HUES48 (cell line): ENCODE measurements around the gene SLC35F6.

Experiments
- H3K27ac ChIP-seq: one replicate; pipeline ENCODE4 v1.7.0; 2013; ENCODE audit warnings: low read depth, low read length, inconsistent platforms
- H3K27me3 ChIP-seq: 2 replicates; pipeline ENCODE4 v1.6.1; 2013; ENCODE audit warnings: mild to moderate bottlenecking, low read length; ENCODE audit not compliant: control insufficient read depth, insufficient read depth
- H3K36me3 ChIP-seq: 2 replicates; pipeline ENCODE4 v1.6.1; 2013; ENCODE audit warnings: low read length; ENCODE audit not compliant: control insufficient read depth, insufficient read depth
- H3K4me1 ChIP-seq: 2 replicates; pipeline ENCODE4 v1.6.1; 2013; ENCODE audit warnings: mild to moderate bottlenecking, low read length; ENCODE audit not compliant: control insufficient read depth, insufficient read depth
- H3K4me3 ChIP-seq: 2 replicates; pipeline ENCODE4 v1.5.1; 2013; ENCODE audit warnings: mild to moderate bottlenecking, low read depth, low read length
- H3K9ac ChIP-seq: 2 replicates; pipeline ENCODE4 v1.6.1; 2013; ENCODE audit warnings: mild to moderate bottlenecking, low read depth, low read length, moderate library complexity
- H3K9me3 ChIP-seq: 2 replicates; pipeline ENCODE4 v1.6.1; 2013; ENCODE audit warnings: low read length; ENCODE audit not compliant: control insufficient read depth, insufficient read depth

The SLC35F6 gene

DNA sequence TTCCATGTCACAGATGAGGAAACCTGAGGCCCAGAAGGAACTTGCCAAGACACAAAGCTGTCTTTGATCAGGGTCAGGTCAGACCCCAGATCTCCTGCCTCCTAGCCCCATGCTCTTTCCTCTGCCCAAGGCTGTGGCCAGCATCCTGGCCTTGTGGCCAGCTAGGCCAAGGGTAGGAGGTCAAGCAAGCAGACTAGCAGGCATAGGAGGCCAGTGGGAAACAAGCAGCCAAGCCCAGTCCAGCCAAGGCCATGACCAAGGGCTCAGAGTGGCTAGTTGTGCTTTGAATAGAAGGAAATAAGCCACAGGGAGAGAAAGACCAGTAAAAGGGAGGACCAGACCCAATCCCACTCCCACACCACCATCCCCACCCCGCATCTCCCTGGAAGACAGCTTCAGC is 41.2 kb upstream of the SLC35F6 start:
- H3K36me3 ChIP-seq, result no peaks in the 10 kb centered on the region
- H3K27me3 ChIP-seq, result no peaks in the 10 kb centered on the region
- no peak overlapping the region for H3K9ac ChIP-seq
- H3K4me1 ChIP-seq, result peaks cover 12% of the 10 kb centered on the region; the same call in 1 of the 2 replicates
- no peaks in the 10 kb centered on the region for H3K9me3 ChIP-seq
- no peak overlapping the region for H3K27ac ChIP-seq
- no peak overlapping the region for H3K4me3 ChIP-seq

DNA sequence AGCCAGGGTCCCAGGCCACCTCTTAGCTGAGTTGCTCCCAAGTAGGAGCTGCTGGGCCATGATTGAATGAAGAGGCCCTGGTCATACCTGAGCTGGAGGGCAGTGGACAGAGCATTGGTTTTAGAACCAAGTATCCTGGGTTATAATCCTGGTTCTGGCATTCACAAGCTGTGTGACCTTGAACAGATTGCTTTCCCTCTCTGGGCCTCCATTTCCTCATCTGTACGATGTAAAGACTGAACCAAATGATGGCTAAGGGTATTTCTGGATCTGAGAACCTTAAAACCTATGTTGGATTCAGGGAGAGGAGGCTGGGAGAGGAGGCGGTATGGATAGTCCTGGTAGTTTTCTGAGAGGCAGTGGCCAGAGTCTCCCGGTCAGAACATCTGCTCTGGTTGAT is 40.6 kb upstream of the SLC35F6 start:
- H3K9ac ChIP-seq, result no peak overlapping the region
- no peaks in the 10 kb centered on the region for H3K9me3 ChIP-seq
- no peak overlapping the region for H3K4me3 ChIP-seq
- peaks cover 12% of the 10 kb centered on the region; the same call in 1 of the 2 replicates for H3K4me1 ChIP-seq
- H3K27ac ChIP-seq, result no peak overlapping the region
- no peaks in the 10 kb centered on the region for H3K27me3 ChIP-seq
- no peaks in the 10 kb centered on the region for H3K36me3 ChIP-seq

DNA sequence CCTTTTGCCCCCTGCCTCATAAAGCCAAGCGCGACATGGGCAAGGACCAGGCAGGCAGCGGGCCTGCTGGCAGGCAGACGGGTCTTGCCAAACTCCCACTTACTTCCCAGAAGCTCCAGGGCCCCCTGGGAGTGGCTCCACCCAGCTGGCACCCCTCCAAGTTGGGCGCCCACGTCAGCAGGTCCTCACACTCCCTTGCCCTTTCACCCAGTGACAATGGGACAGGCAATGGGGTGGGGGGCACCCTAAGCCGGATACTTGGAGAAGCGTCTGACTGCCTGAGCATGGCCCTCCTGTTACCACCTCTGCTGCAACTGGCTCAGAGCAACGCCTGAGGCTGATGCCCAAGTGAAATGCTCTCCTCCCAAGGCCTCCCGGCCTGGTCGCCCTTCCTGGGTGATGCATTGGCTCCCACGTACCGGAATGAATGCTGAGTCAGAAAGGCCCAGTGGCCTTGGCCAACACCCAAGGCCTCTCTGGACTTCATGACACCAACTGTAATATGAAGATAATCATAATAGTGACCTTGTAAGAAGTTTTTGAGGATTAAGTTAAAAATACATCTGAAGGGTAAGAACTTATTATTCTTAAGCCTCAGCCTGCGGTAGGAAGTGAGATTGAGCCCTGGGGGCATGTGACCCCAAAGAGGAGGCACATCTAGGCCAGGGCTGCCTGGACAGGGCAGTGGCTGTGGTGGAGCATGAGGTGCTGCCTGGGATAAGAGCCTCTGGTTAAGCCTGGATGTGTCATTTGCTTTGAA is 39.9 kb upstream of the SLC35F6 start:
- no peak overlapping the region for H3K9ac ChIP-seq
- H3K27me3 ChIP-seq, result no peaks in the 10 kb centered on the region
- no peaks in the 10 kb centered on the region for H3K36me3 ChIP-seq
- H3K4me3 ChIP-seq, result no peak overlapping the region
- peaks cover 12% of the 10 kb centered on the region; the same call in 1 of the 2 replicates for H3K4me1 ChIP-seq
- H3K27ac ChIP-seq, result no peak overlapping the region
- H3K9me3 ChIP-seq, result no peaks in the 10 kb centered on the region

DNA sequence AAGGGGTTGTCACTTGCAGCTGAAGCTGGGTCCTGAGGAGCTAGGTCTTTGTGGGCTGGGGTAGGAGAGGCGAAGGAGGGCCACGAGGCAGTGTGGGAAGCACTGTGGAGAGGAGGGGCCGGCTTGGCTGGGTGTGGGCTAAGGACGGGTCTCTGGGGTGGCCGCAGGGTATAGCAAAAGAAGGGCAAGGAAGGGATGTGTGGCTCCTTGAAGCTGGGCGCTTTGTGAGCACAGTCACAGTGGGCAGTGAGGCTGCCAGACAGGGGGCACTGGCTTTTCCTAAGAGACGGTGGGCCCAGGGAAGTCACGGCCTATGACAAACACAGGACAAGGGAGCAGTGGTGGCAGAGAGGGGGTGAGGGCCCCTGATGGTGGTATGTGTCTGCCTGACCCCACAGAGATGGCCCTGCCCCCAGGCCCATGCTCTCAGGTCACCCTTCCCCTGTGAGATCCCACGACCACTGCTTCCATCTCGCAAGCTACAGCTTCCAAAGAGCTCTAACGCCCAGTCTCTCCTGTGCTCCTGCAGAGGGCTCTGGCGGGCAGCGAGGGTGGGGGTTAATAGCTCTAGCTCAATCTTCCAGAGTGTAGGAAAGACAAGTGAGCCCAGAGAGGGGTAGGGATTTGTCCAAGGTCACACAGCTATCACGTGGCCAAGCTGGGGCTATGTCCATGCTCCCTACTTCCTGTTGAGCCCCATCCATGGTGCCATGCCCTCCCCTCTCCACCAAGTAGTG is 39.1 kb upstream of the SLC35F6 start:
- no peaks in the 10 kb centered on the region for H3K27me3 ChIP-seq
- peaks cover 12% of the 10 kb centered on the region; the same call in 1 of the 2 replicates for H3K4me1 ChIP-seq
- no peak overlapping the region for H3K27ac ChIP-seq
- no peak overlapping the region for H3K9ac ChIP-seq
- no peaks in the 10 kb centered on the region for H3K9me3 ChIP-seq
- H3K36me3 ChIP-seq, result no peaks in the 10 kb centered on the region
- no peak overlapping the region for H3K4me3 ChIP-seq

DNA sequence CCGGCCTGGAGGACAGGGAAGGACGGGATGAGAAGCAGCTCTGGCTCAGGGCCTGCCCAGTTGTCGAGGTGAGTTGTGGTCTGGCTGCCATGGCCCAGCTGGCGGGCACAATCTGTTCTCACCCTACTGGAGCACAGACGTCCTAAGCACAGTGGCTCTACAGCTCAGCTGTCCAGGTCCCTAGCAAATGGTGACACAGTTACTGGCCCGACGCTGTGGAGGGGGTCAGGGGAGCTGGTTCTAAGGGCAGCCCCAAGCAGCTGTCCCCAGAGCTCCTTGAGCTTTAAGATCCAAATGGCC is 38.6 kb upstream of the SLC35F6 start:
- H3K4me1 ChIP-seq, result peaks cover 12% of the 10 kb centered on the region; the same call in 1 of the 2 replicates
- H3K36me3 ChIP-seq, result no peaks in the 10 kb centered on the region
- no peak overlapping the region for H3K27ac ChIP-seq
- no peaks in the 10 kb centered on the region for H3K27me3 ChIP-seq
- no peak overlapping the region for H3K9ac ChIP-seq
- H3K4me3 ChIP-seq, result no peak overlapping the region
- H3K9me3 ChIP-seq, result no peaks in the 10 kb centered on the region

DNA sequence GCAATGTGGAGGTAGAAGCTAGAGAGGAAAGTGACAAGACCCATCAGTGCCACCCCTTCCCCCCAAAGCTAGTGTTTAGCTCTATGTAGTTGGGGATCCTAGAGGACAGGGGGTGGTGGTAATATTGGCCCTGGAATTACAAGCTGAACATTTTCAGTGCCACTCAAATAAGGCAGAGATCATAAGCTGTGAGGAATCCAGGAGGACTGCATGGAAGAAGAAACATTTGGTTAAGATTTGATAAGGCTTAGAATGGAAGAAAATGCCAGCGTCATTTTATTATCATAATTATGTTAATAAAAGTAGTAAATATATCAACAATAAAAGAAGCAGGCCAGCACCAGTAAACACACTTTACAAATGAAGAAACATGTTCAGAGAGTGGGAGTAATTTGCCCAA is 37.9 kb upstream of the SLC35F6 start:
- Histone ChIP-seq H3K36me3 (no peaks in the 10 kb centered on the region), H3K9me3 (no peaks in the 10 kb centered on the region), H3K4me1 (peaks cover 5% of the 10 kb centered on the region; the same call in 1 of the 2 replicates), H3K27me3 (no peaks in the 10 kb centered on the region), H3K27ac (no peak overlapping the region), H3K9ac (no peak overlapping the region), H3K4me3 (no peak overlapping the region)

DNA sequence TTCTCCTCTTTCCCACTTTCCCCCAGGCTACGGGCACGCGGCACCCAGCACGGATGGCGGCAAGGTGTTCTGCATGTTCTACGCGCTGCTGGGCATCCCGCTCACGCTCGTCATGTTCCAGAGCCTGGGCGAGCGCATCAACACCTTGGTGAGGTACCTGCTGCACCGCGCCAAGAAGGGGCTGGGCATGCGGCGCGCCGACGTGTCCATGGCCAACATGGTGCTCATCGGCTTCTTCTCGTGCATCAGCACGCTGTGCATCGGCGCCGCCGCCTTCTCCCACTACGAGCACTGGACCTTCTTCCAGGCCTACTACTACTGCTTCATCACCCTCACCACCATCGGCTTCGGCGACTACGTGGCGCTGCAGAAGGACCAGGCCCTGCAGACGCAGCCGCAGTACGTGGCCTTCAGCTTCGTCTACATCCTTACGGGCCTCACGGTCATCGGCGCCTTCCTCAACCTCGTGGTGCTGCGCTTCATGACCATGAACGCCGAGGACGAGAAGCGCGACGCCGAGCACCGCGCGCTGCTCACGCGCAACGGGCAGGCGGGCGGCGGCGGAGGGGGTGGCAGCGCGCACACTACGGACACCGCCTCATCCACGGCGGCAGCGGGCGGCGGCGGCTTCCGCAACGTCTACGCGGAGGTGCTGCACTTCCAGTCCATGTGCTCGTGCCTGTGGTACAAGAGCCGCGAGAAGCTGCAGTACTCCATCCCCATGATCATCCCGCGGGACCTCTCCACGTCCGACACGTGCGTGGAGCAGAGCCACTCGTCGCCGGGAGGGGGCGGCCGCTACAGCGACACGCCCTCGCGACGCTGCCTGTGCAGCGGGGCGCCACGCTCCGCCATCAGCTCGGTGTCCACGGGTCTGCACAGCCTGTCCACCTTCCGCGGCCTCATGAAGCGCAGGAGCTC is 36.2 kb upstream of the SLC35F6 start:
- no peak overlapping the region for H3K9ac ChIP-seq
- H3K4me3 ChIP-seq, result no peak overlapping the region
- H3K4me1 ChIP-seq, result no peaks in the 10 kb centered on the region
- H3K27me3 ChIP-seq, result no peaks in the 10 kb centered on the region
- H3K9me3 ChIP-seq, result no peaks in the 10 kb centered on the region
- H3K36me3 ChIP-seq, result no peaks in the 10 kb centered on the region
- H3K27ac ChIP-seq, result no peak overlapping the region

DNA sequence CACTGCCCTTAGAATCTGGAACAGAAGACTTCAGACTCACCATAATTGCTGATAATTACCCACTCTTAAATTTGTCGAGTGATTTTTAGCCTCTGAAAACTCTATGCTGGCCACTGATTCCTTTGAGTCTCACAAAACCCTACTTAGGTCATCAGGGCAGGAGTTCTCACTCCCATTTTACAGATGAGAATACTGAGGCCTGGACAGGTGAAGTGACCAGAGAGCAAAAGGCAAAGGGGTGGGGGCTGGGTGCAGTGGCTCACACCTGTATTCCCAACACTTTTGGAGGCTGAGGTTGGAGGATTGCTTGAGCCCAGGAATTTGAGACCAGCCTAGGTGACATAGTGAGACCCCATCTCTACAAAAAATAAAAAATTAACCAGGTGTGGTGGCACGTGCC is 34.8 kb upstream of the SLC35F6 start:
- no peaks in the 10 kb centered on the region for H3K4me1 ChIP-seq
- H3K27ac ChIP-seq, result no peak overlapping the region
- H3K27me3 ChIP-seq, result no peaks in the 10 kb centered on the region
- H3K36me3 ChIP-seq, result no peaks in the 10 kb centered on the region
- no peaks in the 10 kb centered on the region for H3K9me3 ChIP-seq
- H3K4me3 ChIP-seq, result no peak overlapping the region
- H3K9ac ChIP-seq, result no peak overlapping the region

DNA sequence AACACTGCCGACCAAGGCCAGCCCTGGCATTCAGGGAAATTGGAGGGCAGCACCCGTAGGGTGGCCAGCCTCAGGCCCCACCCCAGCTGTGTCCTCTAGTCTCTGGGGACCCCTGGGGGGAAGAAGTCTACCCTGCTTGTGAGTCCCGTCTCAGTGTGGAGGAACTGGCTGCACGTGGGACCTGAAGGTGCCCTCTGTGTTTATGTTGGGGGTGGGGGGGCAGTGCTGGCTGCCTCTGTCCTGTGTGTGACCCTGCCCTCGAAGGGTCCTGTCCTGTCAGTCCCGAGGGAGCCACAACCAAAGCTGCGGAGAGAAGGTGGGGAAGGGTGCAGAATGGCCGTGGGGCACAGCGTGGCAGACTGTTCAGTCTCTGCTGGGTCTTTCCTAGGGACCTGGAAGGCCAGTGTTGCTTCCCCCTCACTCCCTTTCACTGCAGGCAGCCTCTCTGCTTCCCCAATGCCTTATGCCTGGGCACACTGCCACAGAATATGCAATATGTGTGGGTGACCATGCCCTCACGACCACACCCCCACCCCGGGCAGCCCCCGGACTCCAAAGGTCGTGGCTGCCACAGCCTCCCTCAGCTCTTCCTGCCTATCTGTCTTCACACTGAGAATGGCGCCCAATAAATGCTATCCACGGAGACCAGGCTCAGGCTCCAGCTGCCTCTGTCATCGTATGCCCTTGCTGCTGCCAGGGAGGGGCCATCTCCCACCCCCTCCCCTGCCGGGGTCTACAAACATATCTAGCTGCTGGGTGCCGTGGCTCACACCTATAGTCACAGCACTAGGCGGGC is 33.3 kb upstream of the SLC35F6 start:
- Histone ChIP-seq H3K4me1 (no peaks in the 10 kb centered on the region), H3K9ac (no peak overlapping the region), H3K27ac (no peak overlapping the region), H3K9me3 (no peaks in the 10 kb centered on the region), H3K27me3 (no peaks in the 10 kb centered on the region), H3K4me3 (no peak overlapping the region), H3K36me3 (no peaks in the 10 kb centered on the region)

DNA sequence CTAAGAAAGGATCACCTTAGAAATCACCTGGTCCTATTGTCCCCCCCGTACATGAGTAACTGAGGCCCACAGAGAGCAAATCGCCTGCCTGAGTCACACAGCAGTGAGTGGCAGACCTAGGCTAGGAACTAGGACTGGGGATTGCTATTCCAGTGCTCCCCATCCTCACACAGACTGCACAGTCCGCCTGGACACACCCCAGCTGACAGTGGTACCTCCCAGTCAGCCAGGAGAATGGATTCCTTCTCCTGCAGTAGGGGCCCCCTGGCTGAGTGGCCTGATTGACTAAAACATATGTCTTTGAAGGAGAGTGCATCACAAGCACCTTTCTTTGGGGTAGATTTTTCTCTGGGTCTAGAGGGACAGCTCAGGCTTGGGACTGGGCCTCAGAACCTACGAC is 32.4 kb upstream of the SLC35F6 start:
- Histone ChIP-seq H3K4me1 (no peaks in the 10 kb centered on the region), H3K4me3 (no peak overlapping the region), H3K27me3 (no peaks in the 10 kb centered on the region), H3K9ac (no peak overlapping the region), H3K27ac (no peak overlapping the region), H3K9me3 (no peaks in the 10 kb centered on the region), H3K36me3 (no peaks in the 10 kb centered on the region)
